Karpas-422 (cell line): ENCODE measurements around the gene SCARB1. TPM values are rescaled to one million over a fixed set of nuclear protein-coding genes. Genes with fewer than 3 reads are reported as not detected.

Source experiments
- DNase-seq: peaks from one replicate; pipeline ENCODE4 v3.0.0-alpha.2; 2015
- H2AFZ ChIP-seq: fragments of 200-600 bp; sonication (generic); 2 replicates; pipeline ENCODE4 v1.6.1; 2014; ENCODE audit warnings: antibody characterized with exemption, low read length, mixed read lengths
- H3K27ac ChIP-seq: fragments of 200-600 bp; sonication (generic); 2 replicates; pipeline ENCODE4 v1.5.1; 2014; ENCODE audit warnings: mild to moderate bottlenecking, low read length, moderate library complexity
- H3K27me3 ChIP-seq: fragments of 200-600 bp; sonication (generic); 2 replicates; pipeline ENCODE4 v1.6.1; 2014; ENCODE audit warnings: low read length, mixed read lengths
- H3K36me3 ChIP-seq: fragments of 200-600 bp; sonication (generic); 2 replicates; pipeline ENCODE4 v1.6.1; 2014; ENCODE audit warnings: low read length, mixed read lengths; ENCODE audit not compliant: insufficient read depth
- H3K4me1 ChIP-seq: fragments of 200-600 bp; sonication (generic); 2 replicates; pipeline ENCODE4 v1.6.1; 2014; ENCODE audit warnings: mild to moderate bottlenecking, low read length, mixed read lengths
- H3K4me2 ChIP-seq: fragments of 200-600 bp; sonication (generic); 2 replicates; pipeline ENCODE4 v1.6.1; 2014; ENCODE audit warnings: low read length, low read depth, mild to moderate bottlenecking; ENCODE audit not compliant: poor library complexity, severe bottlenecking
- H3K4me3 ChIP-seq: fragments of 200-600 bp; sonication (generic); 2 replicates; pipeline ENCODE4 v1.5.1; 2014; ENCODE audit warnings: mild to moderate bottlenecking, antibody characterized with exemption, low read length, mixed read lengths
- H3K79me2 ChIP-seq: fragments of 200-600 bp; sonication (generic); 2 replicates; pipeline ENCODE4 v1.6.1; 2014; ENCODE audit warnings: mild to moderate bottlenecking, low read length, mixed read lengths
- H3K9ac ChIP-seq: fragments of 200-600 bp; sonication (generic); 2 replicates; pipeline ENCODE4 v1.6.0; 2014; ENCODE audit warnings: low read length
- H3K9me2 ChIP-seq: fragments of 200-600 bp; sonication (generic), shearing (Covaris generic); replicated peaks from 2 replicates; pipeline ENCODE4 v1.6.0; 2014; ENCODE audit warnings: mild to moderate bottlenecking, low read length, moderate library complexity; ENCODE audit not compliant: insufficient read depth
- H3K9me3 ChIP-seq: fragments of 300-700, 200-600 bp; sonication (generic); 2 replicates; pipeline ENCODE4 v1.6.1; 2014; ENCODE audit warnings: low read length, mixed read lengths
- H4K20me1 ChIP-seq: fragments of 200-600 bp; sonication (generic); 2 replicates; pipeline ENCODE4 v1.6.1; 2014; ENCODE audit warnings: mild to moderate bottlenecking, antibody characterized with exemption, low read length, low read depth; ENCODE audit not compliant: insufficient read depth
- total RNA-seq: library from RNA; depleted of rRNA; stranded (reverse); fragments of >200 nt; shearing (Covaris generic); gene quantifications from 2 replicates; pipeline ENCODE4 v1.2.3, GENCODE V29; 2014; ENCODE audit warnings: low replicate concordance

Gene SCARB1
- total RNA-seq, 1 experiment from 2014 or later: 91.7 TPM

- no peak overlapping the region for H3K27ac ChIP-seq
- no peaks in the 10 kb centered on the region for H3K9me2 ChIP-seq
- no peak for DNase-seq
- no peak overlapping the region for H2AFZ ChIP-seq
- H3K9me3 ChIP-seq: no peaks in the 10 kb centered on the region
- H3K27me3 ChIP-seq: no peaks in the 10 kb centered on the region
- H3K4me2 ChIP-seq: no peak overlapping the region
- H3K36me3 ChIP-seq: peaks cover 45% of the 10 kb centered on the region
- no peaks in the 10 kb centered on the region for H3K79me2 ChIP-seq
- H3K9ac ChIP-seq: no peak overlapping the region
- H3K4me1 ChIP-seq: no peaks in the 10 kb centered on the region
- H3K4me3 ChIP-seq: no peak overlapping the region
- H4K20me1 ChIP-seq: 0 out of 2 replicates have a peak, but pooled peaks cover 7% of the 10 kb centered on the region
These were observed 74.6 kb downstream of the SCARB1 start for GRCh38 chr12:124788936-124789555.

- no peak overlapping the region for H3K9ac ChIP-seq
- no peak overlapping the region for H3K4me2 ChIP-seq
- H3K9me3 ChIP-seq: no peaks in the 10 kb centered on the region
- H3K27ac ChIP-seq: no peak overlapping the region
- H2AFZ ChIP-seq: no peak overlapping the region
- peaks cover 50% of the 10 kb centered on the region for H3K36me3 ChIP-seq
- no peak overlapping the region for H3K4me3 ChIP-seq
- no peaks in the 10 kb centered on the region for H3K4me1 ChIP-seq
- no peak for DNase-seq
- H3K79me2 ChIP-seq: no peaks in the 10 kb centered on the region
- no peaks in the 10 kb centered on the region for H3K27me3 ChIP-seq
- no peaks in the 10 kb centered on the region for H3K9me2 ChIP-seq
- H4K20me1 ChIP-seq: 0 out of 2 replicates have a peak, but pooled peaks cover 9% of the 10 kb centered on the region
These were observed 77.4 kb downstream of the SCARB1 start for GRCh38 chr12:124786061-124786964.

- H3K4me2 ChIP-seq: no peak overlapping the region
- no peaks in the 10 kb centered on the region for H3K27me3 ChIP-seq
- H3K36me3 ChIP-seq: peaks cover 44% of the 10 kb centered on the region
- H3K27ac ChIP-seq: no peak overlapping the region
- no peak overlapping the region for H3K4me3 ChIP-seq
- no peaks in the 10 kb centered on the region for H3K9me2 ChIP-seq
- H3K9ac ChIP-seq: no peak overlapping the region
- DNase-seq: no peak
- H3K79me2 ChIP-seq: no peaks in the 10 kb centered on the region
- H2AFZ ChIP-seq: no peak overlapping the region
- H3K4me1 ChIP-seq: no peaks in the 10 kb centered on the region
- no peaks in the 10 kb centered on the region for H3K9me3 ChIP-seq
- 0 out of 2 replicates have a peak, but pooled peaks cover 9% of the 10 kb centered on the region for H4K20me1 ChIP-seq
These were observed 78.6 kb downstream of the SCARB1 start for GRCh38 chr12:124784871-124785572.

GRCh38 chr12:124783087-124783486 lies 80.6 kb downstream of the SCARB1 start:
- H3K9me3 ChIP-seq: no peaks in the 10 kb centered on the region
- DNase-seq: no peak

GRCh38 chr12:124782132-124782531 lies 81.5 kb downstream of the SCARB1 start:
- Histone ChIP-seq H3K79me2 (no peaks in the 10 kb centered on the region), H3K9ac (no peak overlapping the region), H3K4me1 (no peaks in the 10 kb centered on the region), H3K4me3 (no peak overlapping the region), H3K4me2 (no peak overlapping the region), H3K9me3 (no peaks in the 10 kb centered on the region), H3K9me2 (no peaks in the 10 kb centered on the region), H3K27me3 (no peaks in the 10 kb centered on the region), H3K36me3 (peaks cover 27% of the 10 kb centered on the region), H4K20me1 (peaks cover 12% of the 10 kb centered on the region; the same call in 1 of the 2 replicates), H3K27ac (no peak overlapping the region), H2AFZ (no peak overlapping the region)
- DNase-seq: no peak

More at GRCh38 chr12:124783087-124783486, 80.6 kb downstream of the SCARB1 start:
- Histone ChIP-seq H4K20me1 (peaks cover 12% of the 10 kb centered on the region; the same call in 1 of the 2 replicates), H3K9me2 (no peaks in the 10 kb centered on the region), H3K79me2 (no peaks in the 10 kb centered on the region), H3K4me3 (no peak overlapping the region), H3K27me3 (no peaks in the 10 kb centered on the region), H3K9ac (no peak overlapping the region), H2AFZ (no peak overlapping the region), H3K4me1 (no peaks in the 10 kb centered on the region), H3K27ac (no peak overlapping the region), H3K4me2 (no peak overlapping the region), H3K36me3 (peaks cover 37% of the 10 kb centered on the region)

GRCh38 chr12:124780752-124781685 lies 82.6 kb downstream of the SCARB1 start:
- H3K9me2 ChIP-seq: no peaks in the 10 kb centered on the region
- peaks cover 21% of the 10 kb centered on the region for H3K36me3 ChIP-seq
- DNase-seq: no peak
- peaks cover 12% of the 10 kb centered on the region; the same call in 1 of the 2 replicates for H4K20me1 ChIP-seq
- no peak overlapping the region for H3K9ac ChIP-seq
- H3K4me3 ChIP-seq: no peak overlapping the region
- H3K27ac ChIP-seq: no peak overlapping the region
- H3K79me2 ChIP-seq: no peaks in the 10 kb centered on the region
- no peak overlapping the region for H3K4me2 ChIP-seq
- H3K4me1 ChIP-seq: peaks cover 5% of the 10 kb centered on the region
- no peak overlapping the region for H2AFZ ChIP-seq
- H3K9me3 ChIP-seq: no peaks in the 10 kb centered on the region
- no peaks in the 10 kb centered on the region for H3K27me3 ChIP-seq

- no peaks in the 10 kb centered on the region for H3K9me3 ChIP-seq
- H3K36me3 ChIP-seq: peaks cover 18% of the 10 kb centered on the region
- no peak overlapping the region for H3K9ac ChIP-seq
- H4K20me1 ChIP-seq: peaks cover 12% of the 10 kb centered on the region; the same call in 1 of the 2 replicates
- no peak overlapping the region for H3K4me2 ChIP-seq
- peaks cover 12% of the 10 kb centered on the region for H3K4me1 ChIP-seq
- H3K79me2 ChIP-seq: no peaks in the 10 kb centered on the region
- H3K27me3 ChIP-seq: no peaks in the 10 kb centered on the region
- no peaks in the 10 kb centered on the region for H3K9me2 ChIP-seq
- no peak overlapping the region for H3K4me3 ChIP-seq
- no peak overlapping the region for H2AFZ ChIP-seq
- no peak for DNase-seq
- H3K27ac ChIP-seq: no peak overlapping the region
These were observed 83.3 kb downstream of the SCARB1 start for GRCh38 chr12:124780336-124780735.
